NCI-H2227 treated with DMSO at 0.1 percent for 48 hours (cell line): ENCODE data around the gene ARHGEF38.
"Not testable (repeated sequence)": the region's sequence is repeated elsewhere in the genome, so short reads cannot be mapped to it uniquely, and the experiment has no call there.

Experiments
- DNase-seq: peaks from one replicate; lab custom pipeline; 2025; lab: John Stamatoyannopoulos, UW

The ARHGEF38 gene

DNA sequence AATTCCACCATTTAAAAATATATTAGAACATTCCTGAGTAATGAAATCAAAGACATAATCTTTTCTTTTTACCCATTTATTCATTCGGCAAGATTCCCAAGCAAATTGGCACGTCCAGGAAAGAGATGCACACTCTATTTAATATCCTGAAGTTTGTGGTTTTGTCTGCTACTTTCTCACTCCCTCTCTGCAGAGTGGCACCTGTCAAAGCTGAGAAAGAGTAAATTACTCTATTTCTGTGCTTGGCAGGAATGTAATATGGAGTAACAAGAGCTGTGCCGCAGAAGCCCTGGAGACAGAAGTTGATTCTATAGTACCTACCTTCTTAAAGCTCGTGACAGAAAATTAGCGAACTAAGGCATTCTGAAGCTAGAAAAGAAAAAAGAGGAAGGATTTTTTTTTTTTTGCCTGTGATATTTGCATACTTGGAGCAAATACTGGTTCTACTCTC, 161.7 kb downstream of the ARHGEF38 start:
- no peak for DNase-seq

DNA sequence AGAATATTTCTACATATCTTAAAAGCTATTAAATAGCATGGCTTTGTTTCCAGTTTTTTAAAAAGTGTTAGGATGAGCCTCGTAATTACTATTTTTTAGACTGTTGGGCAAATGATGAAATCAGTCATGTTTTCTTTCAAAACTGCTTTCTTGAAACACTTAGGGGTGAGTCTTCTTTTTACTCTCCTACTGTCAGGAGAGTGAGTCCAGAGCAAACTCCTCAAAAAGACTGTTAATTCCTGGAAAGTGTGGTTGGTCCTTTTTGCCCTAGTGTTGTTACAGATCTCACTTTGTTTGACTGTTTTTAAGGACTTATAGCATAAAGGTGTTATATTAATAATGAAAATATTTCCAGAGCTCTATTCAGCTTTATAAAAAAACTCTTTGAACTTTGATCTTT, 162.5 kb downstream of the ARHGEF38 start:
- no peak for DNase-seq

DNA sequence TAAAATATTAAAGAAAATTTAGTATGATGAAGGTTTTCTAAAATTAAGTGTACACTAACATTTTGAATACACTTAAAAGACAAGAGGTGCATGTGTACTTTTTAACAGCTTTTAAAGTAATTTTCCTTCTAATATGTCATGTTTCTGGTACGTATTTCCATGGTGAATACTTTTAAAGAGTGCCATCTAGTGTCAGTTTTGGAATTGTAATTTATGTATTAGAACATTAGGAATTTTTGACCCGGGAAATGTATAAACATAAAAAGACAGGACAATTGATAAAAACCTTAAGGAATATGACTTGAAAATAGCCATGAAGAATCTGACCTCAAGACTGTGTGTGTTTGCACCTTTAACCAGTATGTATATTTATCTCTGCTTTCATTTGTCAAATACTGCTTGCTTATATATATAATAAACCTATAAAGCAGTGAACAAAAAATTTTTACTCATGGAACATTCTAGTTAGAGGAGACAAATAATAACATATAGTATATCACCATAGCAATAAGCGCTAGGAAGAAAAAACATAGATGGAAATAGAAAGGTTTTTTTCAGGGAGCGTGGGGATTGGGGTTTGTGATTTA, 163.4 kb downstream of the ARHGEF38 start:
- DNase-seq, result peak; percentile 16

DNA sequence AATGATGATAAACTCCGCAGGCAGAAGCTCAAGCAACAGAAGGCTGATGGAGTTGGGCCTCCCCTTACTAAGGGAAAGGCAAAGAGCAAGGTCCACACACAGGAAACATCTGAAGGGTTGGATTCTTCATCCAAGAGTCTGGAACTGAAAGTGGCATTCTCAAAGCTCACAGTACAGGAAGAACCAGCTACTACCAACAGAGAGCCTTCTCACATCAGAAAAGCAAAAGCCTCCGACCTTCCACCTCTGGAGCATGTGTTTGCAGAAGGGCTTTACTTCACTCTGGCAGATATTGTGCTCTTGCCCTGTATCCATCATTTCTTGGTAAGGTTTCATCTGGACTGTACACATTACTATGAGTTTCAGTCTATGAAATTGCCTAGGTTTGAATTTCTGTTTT, 166.8 kb downstream of the ARHGEF38 start:
- DNase-seq, result no peak

DNA sequence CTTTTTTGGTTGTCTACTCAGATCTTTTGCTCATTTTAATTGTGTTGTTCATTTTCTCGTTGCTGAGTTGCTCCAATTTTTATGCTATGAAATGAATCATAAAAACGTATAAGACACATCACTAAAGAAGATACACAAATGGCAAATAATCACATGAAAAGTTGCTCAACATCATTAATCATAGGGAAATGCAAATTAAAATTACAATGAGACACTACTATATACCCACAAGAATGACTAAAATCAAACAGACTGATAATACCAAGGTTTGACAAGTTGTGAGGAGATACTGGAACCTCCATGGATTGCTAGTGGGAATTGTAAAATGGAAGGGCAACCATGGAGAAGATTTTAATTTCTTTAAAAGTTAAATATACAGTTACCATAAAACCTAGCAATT, 173.2 kb downstream of the ARHGEF38 start:
- no peak for DNase-seq

DNA sequence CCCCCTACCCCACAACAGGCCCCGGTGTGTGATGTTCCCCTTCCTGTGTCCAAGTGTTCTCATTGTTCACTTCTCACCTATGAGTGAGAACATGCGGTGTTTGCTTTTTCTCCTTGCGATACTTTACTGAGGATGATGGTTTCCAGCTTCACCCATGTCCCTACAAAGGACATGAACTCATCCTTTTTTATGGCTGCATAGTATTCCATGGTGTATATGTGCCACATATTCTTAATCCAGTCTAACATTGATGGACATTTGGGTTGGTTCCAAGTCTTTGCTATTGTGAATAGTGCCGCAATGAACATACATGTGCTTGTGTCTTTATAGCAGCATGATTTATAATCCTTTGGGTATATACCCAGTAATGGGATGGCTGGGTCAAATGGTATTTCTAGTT, 177.5 kb downstream of the ARHGEF38 start:
- DNase-seq, result not testable (repeated sequence)
